T-helper 22 cell (primary cell): ENCODE measurements around the gene HES5.

Source experiments
- DNase-seq: peaks from one replicate; pipeline ENCODE4 v3.0.0-alpha.2; 2020; ENCODE audit warnings: low read depth

HES5 gene

GRCh38 chr1:2514863-2515762 lies 14.9 kb downstream of the HES5 start:
- no peak for DNase-seq

- DNase-seq: no peak
Observed at GRCh38 chr1:2513939-2514652, 16.0 kb downstream of the HES5 start.

- DNase-seq: no peak
Observed at GRCh38 chr1:2512862-2513421, 17.1 kb downstream of the HES5 start.

- DNase-seq: no peak
Observed at GRCh38 chr1:2510366-2511155, 19.5 kb downstream of the HES5 start.

- DNase-seq: no peak
Observed at GRCh38 chr1:2509589-2509988, 20.5 kb downstream of the HES5 start.

- DNase-seq: no peak
Observed at GRCh38 chr1:2508751-2509150, 21.3 kb downstream of the HES5 start.

GRCh38 chr1:2508180-2508579 lies 21.9 kb downstream of the HES5 start:
- DNase-seq: no peak

GRCh38 chr1:2507744-2508155 lies 22.3 kb downstream of the HES5 start:
- DNase-seq: no peak

GRCh38 chr1:2506901-2507565 lies 23.0 kb downstream of the HES5 start:
- no peak for DNase-seq

- no peak for DNase-seq
Observed at GRCh38 chr1:2506007-2506860, 23.8 kb downstream of the HES5 start.

- no peak for DNase-seq
Observed at GRCh38 chr1:2505461-2505994, 24.5 kb downstream of the HES5 start.

GRCh38 chr1:2504949-2505272 lies 25.2 kb downstream of the HES5 start:
- no peak for DNase-seq

- no peak for DNase-seq
Observed at GRCh38 chr1:2504225-2504948, 25.7 kb downstream of the HES5 start.

GRCh38 chr1:2503554-2504224 lies 26.4 kb downstream of the HES5 start:
- no peak for DNase-seq

- DNase-seq: no peak
Observed at GRCh38 chr1:2502661-2503553, 27.2 kb downstream of the HES5 start.

- no peak for DNase-seq
Observed at GRCh38 chr1:2502210-2502609, 27.9 kb downstream of the HES5 start.

GRCh38 chr1:2501820-2502119 lies 28.3 kb downstream of the HES5 start:
- DNase-seq: no peak

GRCh38 chr1:2501041-2501819 lies 28.8 kb downstream of the HES5 start:
- no peak for DNase-seq
